Measurements from ENCODE around the gene COMP.
"Not testable (repeated sequence)": the region's sequence is repeated elsewhere in the genome, so short reads cannot be mapped to it uniquely, and the experiment has no call there.

Gene COMP

GRCh38 chr19:18790566-18791314, at the start of gene COMP:
Gene COMP, minus strand, starts transcription at chr19:18791305. Its CDS starts 36 bp downstream, at chr19:18791269.
- DNase-seq (ENCODE audit: low read depth in 2 of 2) = no peak

DNA sequence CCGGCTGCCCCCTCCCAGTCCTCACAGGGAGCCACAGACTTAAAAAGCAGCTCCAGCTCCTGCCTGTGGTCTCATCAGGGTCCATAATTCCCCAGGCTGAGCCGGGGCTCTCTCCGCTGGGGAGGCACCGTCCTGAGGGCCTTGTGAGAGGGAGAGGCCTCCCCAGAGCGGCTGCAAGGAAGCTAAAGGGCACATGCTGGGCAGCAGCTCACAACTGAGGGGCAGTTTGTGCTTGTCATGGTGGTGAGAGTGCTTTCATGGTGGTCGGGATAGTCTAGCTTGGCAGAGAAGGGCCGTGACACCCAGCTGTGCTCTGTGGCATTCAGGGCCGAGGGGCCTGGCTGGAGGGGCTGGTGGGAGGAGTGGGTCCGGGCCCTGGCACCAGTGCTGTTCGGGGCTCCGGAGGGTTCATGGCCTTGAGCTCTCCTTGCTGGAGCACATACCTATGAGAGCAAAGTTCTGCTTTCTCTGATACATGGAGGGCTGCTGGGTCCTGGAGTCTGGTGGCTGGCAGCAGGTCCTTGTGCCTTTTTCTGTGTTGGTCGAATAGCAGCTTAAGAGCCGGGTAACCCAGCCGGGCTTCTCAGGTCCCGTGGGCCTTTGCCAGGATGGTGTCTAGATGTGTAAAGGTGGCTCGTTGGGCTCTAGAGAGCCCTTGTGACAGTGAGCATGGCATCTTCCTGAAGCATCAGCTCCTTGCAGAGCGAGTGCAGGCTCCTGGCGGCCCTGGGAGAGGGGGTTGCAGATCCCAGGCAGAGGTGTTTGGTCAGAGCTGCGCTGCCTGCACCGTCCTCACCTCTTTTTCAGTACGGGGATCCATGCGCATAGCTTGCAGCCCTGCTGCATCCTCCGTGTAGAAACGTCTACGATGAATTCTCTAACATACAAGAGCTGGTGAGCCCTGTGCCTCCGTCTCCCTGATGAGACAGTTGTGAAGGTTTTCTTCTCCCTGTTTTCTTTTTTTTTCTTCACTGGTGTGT, 49.5 kb upstream of the COMP start:
- DNase-seq (ENCODE audit: low read depth in 2 of 2) = no peak

DNA sequence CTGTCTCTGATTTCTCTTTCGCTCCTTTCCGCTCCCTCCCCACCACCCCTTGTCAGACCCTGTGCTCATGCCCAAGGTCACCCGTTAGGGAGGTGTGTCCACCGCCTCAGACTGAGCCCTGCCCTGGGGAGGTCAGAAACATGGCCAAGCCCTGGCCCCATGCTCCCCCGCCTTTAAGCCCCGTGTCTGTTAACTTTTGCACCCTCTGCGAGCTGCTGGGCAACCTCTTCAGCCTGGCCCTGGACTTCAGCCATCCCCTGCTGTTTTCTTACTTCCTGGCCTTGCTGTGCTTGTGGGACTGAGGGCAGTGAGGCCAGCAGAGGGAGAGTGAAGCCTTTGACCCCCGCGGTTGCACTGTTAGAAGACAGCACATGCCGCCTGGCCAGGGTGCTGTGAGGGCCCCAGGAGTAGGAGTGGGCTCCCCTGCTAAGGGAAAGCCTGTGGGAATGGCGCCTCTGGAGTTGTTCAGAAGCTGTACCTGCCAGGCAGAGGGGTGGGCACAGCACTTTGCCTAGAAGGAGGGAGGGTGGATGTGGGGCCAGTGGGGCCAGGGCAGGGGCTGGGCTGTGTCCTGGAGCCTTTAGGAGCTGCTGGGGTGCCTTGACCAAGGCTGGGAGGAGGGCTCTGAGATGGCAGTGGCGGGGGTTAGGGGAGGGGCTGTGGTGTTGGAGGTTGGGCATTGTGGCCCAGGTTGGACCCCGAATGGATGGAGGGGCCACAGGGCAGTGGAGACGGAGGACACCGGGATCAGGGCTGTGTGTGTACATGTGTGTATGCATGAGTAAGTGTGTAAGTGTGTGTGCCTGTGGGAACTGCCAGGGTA, 48.6 kb upstream of the COMP start:
- DNase-seq (ENCODE audit: low read depth in 2 of 2) = no peak

DNA sequence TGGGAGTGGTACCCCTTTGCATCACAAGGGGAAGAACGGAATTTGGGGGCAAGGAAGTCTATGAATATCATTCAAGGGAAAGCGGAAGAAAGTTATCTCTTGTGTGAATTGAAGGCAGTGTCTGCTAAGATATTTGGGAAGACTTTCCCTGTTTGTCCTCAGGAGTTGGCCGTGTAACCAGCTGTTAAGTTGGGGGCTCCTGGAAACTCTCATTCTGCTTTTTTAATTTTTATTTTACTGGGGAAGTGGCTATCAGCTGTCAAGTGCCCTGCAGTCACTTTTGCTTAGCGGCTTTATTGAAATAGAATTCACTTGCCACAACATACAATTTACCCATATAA, 43.5 kb upstream of the COMP start:
- no peak for DNase-seq (ENCODE audit: low read depth in 2 of 2)

DNA sequence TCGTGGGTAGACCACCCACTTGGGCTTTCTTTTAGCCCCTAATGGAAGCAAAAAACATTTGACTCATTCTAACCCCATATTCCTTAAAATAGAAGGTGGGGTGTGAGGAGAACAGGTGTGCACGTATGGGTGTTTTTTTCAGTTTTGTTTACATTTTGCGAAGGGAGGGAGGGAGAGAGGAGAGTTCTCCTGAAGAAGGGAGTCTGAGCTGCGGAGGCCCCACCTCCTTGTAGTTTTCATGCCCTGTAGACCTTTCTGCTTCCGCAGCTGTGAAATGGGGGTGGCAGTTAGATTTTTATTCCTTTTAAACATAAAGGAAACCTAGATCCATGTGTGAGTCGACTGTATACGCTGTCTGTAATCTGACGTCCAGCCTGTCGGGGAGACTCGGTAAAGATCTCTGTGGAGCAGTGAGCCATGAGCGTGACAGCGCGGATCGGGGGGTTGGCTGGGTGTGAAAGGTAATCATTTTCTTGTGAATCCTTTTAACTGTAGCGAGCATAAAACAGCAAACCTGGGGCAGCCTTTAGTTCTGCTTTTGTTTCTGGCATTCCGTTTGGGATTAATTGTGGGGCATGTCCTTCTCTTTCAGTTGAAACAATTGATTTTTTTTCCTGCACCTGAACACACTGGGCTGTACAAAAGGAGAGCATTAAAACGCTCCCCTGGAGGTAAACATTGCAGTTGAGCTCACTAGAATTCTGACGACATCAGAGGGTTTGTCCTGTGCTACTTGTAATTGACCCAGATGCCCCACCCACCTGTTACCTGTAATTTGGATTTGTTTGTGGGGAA, 42.9 kb upstream of the COMP start:
- no peak for DNase-seq (ENCODE audit: low read depth in 2 of 2)

GRCh38 chr19:18833141-18833476, 42.0 kb upstream of the COMP start:
- DNase-seq (ENCODE audit: low read depth in 2 of 2) = no peak

GRCh38 chr19:18832306-18833140, 41.4 kb upstream of the COMP start:
- DNase-seq (ENCODE audit: low read depth in 2 of 2) = peak in 1 of 2 donors; percentile 10

DNA sequence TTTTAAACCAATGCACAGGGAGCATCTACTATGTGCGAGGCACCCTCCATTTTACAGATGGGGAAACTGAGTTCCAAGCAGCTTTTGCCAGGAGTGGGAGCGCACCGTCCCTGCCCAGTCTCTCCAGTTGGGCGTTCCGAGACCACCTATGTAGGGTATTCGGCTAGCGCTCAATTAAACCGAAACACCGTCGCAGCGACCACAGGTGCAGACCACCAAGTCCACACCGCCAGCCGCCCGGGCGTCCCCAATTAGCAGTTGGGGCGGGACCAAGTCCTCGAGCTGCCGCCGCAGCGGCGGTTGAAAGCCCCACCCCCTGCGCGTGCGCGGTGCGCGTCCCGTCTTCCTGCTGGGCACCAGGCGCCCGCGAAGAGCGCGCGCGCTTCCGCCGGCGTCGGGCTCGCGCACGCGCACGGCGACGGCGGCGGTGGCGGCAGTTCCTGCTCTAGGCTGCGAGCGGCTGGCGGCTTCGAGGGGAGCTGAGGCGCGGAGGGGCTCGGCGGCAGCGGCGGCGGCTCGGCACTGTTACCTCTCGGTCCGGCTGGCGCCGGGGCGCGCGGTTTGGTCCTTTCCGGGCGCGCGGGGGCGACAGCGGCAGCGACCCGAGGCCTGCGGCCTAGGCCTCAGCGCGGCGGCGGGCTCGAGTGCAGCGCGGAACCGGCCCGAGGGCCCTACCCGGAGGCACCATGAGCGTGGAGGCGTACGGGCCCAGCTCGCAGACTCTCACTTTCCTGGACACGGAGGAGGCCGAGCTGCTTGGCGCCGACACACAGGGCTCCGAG, 40.6 kb upstream of the COMP start, which contains the start of gene UPF1:
Gene UPF1 (plus strand): TSS at position 436 of the 782 bp plus-strand sequence. CDS start 251 bp downstream, at position 687.
- DNase-seq (ENCODE audit: low read depth in 2 of 2) = peak; percentile 89 to 96

- no peak for DNase-seq (ENCODE audit: low read depth in 2 of 2)
Measured at GRCh38 chr19:18830488-18830887, 39.4 kb upstream of the COMP start.

GRCh38 chr19:18828786-18829185, 37.7 kb upstream of the COMP start:
- no peak for DNase-seq (ENCODE audit: low read depth in 2 of 2)

DNA sequence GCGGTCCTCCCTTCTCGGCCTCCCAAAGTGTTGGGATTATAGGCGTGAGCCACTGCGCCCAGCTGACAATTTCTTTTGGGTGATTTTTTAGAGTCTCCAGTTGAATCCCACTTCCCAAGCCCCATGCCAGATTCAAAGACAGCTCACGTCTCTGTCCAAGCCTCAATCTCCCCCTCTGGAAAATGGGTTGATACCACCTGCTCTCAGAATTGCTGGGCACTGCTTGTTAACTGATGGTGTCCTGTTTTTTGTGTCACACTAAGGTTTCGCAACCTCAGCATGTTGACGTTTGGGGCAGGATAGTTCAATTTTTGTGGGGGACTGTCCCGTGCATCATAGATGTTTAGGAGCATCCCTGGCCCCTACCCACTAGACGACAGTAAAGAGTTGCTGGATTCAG, 26.5 kb upstream of the COMP start:
- no peak for DNase-seq (ENCODE audit: low read depth in 2 of 2)

GRCh38 chr19:18816645-18817044, 25.5 kb upstream of the COMP start:
- DNase-seq (ENCODE audit: low read depth in 2 of 2) = not testable (repeated sequence)

DNA sequence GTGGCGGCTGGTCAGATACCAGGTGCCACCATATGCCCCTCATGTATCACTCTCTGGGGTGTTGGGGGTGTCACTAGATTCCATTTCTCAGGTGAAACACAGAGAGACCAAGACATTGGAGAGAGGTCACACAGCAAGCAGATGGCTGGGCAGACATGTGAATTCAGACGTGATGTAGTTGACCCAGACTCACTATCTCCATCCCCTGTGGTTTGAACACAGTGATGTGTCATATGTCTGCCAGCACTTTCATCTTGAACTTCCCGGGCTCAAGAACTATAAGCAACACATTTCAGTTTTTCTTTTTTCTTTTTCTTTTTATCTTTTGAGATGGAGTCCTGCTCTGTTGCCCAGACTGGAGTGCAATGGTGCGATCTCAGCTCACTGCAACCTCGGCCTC, 24.6 kb upstream of the COMP start:
- DNase-seq (ENCODE audit: low read depth in 2 of 2) = no peak

DNA sequence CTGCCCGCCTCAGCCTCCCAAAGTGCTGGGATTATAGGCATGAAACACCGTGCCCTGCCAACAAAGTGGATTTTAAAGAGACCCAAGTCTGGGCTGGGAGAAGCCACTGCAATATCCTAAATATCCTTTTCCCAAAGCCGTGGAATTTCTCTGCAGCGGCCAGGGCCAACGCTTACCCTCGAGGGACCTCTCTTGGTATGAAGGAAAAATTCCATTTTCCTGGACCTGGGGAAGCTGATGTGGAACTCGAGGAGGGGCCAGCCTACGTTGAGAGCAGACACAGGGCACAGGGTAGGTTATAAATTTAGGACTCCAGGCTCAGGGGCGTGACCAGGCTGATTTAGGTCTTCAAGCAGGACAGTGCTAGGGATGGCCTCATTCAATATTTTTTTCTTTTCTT, 23.0 kb upstream of the COMP start:
- no peak for DNase-seq (ENCODE audit: low read depth in 2 of 2)

- not testable (repeated sequence) for DNase-seq (ENCODE audit: low read depth in 2 of 2)
Measured at GRCh38 chr19:18811638-18812037, 20.5 kb upstream of the COMP start.

GRCh38 chr19:18809149-18809868, 18.2 kb upstream of the COMP start:
- no peak for DNase-seq (ENCODE audit: low read depth in 2 of 2)

DNA sequence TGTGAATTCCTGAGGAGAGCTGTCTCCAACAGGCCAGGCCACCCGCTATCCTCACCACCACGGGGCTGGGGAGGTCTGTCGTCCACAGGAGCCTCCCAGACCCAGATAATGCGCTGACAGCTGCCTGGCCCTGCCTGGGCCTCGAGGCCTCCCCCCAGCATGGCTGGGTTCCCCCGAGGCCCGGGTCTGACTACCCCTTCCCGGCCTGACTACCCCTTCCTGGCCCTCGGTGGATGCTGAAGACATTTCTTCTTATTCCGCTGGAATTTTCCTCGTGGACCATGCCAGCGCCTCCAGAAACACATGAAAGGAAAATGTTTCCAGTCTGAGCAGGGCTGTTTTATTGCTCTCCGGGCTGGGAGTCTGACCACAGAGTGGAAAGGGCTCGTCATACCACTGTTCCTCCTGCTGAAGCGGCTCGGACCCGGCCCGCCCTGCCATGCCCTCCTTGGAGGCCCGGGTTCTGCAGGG, 16.8 kb upstream of the COMP start:
- no peak for DNase-seq (ENCODE audit: low read depth in 2 of 2)

- no peak for DNase-seq (ENCODE audit: low read depth in 2 of 2)
Measured at GRCh38 chr19:18804643-18805042, 13.5 kb upstream of the COMP start.

- DNase-seq (ENCODE audit: low read depth in 2 of 2) = no peak
Measured at GRCh38 chr19:18804139-18804601, 13.1 kb upstream of the COMP start.
